Mesothelial cell of epicardium (in vitro differentiated cells): ENCODE measurements around the gene TM4SF20. TPM values are rescaled to one million over a fixed set of nuclear protein-coding genes. Genes with fewer than 3 reads are reported as not detected.

Experiments used
- DNase-seq, 2 experiments: peaks; one replicate each; pipeline ENCODE4 v3.0.0; 2021; ENCODE audit warnings: low spot score in 2 of 2; ENCODE audit not compliant: unreplicated experiment in 2 of 2
- H3K27ac Mint-ChIP-seq: 2 replicates; pipeline ENCODE4 v1.8.0; 2021; ENCODE audit warnings: mixed read lengths
- H3K27me3 Mint-ChIP-seq: 2 replicates; pipeline ENCODE4 v1.8.0; 2021; ENCODE audit warnings: low read depth, mixed read lengths
- H3K36me3 Mint-ChIP-seq: 2 replicates; pipeline ENCODE4 v1.8.0; 2021; ENCODE audit warnings: mixed read lengths
- H3K4me1 Mint-ChIP-seq: 2 replicates; pipeline ENCODE4 v1.8.0; 2021; ENCODE audit warnings: mixed read lengths
- H3K4me3 Mint-ChIP-seq: 2 replicates; pipeline ENCODE4 v1.8.0; 2021; ENCODE audit warnings: mild to moderate bottlenecking, moderate library complexity, mixed read lengths
- H3K9me3 Mint-ChIP-seq: 2 replicates; pipeline ENCODE4 v1.8.0; 2021; ENCODE audit warnings: mixed read lengths
- total RNA-seq: library from RNA; stranded (reverse); gene quantifications from 3 replicates; pipeline ENCODE4 v1.2.1, GENCODE V29; 2021
- TF ChIP-seq, protein P1 (sequence below): fragments of 200-600 bp; sonication (generic); IDR thresholded peaks from one replicate; pipeline ENCODE4 v1.5.0; 2021; ENCODE audit warnings: antibody characterized with exemption; ENCODE audit not compliant: unreplicated experiment

TM4SF20 gene
- total RNA-seq, 1 donor from 2014 or later: not detected

DNA sequence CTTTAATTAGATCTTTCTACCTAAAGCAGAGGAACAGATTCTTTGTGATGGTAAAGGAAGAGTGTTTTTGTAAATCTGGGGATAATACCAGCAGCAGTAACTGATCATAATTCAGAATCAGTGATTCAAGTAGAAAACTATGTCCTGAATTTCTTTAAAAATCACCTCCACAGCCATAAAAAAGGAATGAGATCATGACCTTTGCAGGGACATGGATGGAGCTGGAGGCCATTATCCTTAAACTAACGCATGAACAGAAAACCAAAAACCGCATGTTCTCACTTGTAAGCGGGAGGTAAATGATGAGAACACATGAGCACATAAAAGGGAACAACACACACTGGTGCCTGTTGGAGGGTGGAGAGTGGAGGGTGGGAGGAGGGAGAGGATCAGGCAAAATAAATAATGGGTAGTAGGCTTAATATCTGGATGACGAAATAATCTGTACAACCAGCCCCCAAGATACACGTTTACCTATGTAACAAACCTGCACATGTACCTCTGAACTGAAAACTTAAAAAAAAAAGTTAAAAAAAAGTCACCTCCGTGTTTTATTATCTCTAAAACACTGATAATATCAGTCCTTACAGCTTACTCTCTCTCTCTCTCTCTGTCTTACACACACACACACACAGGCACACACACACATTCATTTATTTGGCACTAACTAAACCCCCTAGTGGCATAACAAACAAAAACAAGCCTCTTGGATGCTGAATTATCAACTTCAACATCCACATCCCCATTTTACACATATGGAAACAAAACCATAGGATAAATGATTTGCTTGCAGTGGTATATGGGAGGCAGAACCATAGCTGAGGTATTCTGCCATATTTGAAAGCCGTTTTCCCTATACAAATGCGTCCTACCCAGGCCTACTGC, 1.4 kb downstream of the TM4SF20 start:
- no peak overlapping the region for H3K4me3 Mint-ChIP-seq
- H3K27ac Mint-ChIP-seq: no peak overlapping the region
- H3K4me1 Mint-ChIP-seq: peaks cover 13% of the 10 kb centered on the region
- peaks cover 7% of the 10 kb centered on the region for H3K27me3 Mint-ChIP-seq
- H3K36me3 Mint-ChIP-seq: no peaks in the 10 kb centered on the region
- DNase-seq: no peak
- TF ChIP-seq, protein P1, sequence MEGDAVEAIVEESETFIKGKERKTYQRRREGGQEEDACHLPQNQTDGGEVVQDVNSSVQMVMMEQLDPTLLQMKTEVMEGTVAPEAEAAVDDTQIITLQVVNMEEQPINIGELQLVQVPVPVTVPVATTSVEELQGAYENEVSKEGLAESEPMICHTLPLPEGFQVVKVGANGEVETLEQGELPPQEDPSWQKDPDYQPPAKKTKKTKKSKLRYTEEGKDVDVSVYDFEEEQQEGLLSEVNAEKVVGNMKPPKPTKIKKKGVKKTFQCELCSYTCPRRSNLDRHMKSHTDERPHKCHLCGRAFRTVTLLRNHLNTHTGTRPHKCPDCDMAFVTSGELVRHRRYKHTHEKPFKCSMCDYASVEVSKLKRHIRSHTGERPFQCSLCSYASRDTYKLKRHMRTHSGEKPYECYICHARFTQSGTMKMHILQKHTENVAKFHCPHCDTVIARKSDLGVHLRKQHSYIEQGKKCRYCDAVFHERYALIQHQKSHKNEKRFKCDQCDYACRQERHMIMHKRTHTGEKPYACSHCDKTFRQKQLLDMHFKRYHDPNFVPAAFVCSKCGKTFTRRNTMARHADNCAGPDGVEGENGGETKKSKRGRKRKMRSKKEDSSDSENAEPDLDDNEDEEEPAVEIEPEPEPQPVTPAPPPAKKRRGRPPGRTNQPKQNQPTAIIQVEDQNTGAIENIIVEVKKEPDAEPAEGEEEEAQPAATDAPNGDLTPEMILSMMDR: no peak
- H3K9me3 Mint-ChIP-seq: no peaks in the 10 kb centered on the region

- Mint-ChIP-seq H3K9me3 (no peaks in the 10 kb centered on the region), H3K36me3 (no peaks in the 10 kb centered on the region), H3K4me1 (peaks cover 13% of the 10 kb centered on the region), H3K27ac (no peak overlapping the region), H3K27me3 (peaks cover under 1% of the 10 kb centered on the region), H3K4me3 (no peak overlapping the region)
- TF ChIP-seq, protein P1: no peak
- DNase-seq: no peak
Measured at GRCh38 chr2:227376656-227377396, 2.3 kb downstream of the TM4SF20 start.

GRCh38 chr2:227374158-227374557, 4.9 kb downstream of the TM4SF20 start:
- Mint-ChIP-seq H3K36me3 (no peaks in the 10 kb centered on the region), H3K27me3 (no peaks in the 10 kb centered on the region), H3K27ac (no peak overlapping the region), H3K4me1 (peaks cover 13% of the 10 kb centered on the region), H3K9me3 (no peaks in the 10 kb centered on the region), H3K4me3 (no peak overlapping the region)
- DNase-seq: no peak
- TF ChIP-seq, protein P1: no peak

DNA sequence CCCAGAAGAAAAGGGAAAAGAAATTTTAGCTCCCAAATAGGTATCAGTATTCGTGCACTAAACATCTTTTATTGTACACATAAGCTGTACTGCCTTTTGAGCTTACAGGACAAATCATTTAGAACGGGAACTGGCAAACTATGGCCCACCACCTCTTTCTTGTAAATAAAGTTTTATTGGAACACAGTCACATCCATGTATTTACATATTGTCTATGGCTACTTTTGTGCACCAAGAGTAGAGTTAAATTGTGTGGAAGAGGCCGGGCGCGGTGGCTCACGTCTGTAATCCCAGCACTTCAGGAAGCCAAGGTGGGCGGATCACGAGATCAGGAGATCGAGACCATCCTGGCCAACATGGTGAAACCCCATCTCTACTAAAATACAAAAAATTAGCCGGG, 5.7 kb downstream of the TM4SF20 start:
- no peaks in the 10 kb centered on the region for H3K9me3 Mint-ChIP-seq
- H3K27ac Mint-ChIP-seq: no peak overlapping the region
- H3K4me3 Mint-ChIP-seq: no peak overlapping the region
- peaks cover 13% of the 10 kb centered on the region for H3K4me1 Mint-ChIP-seq
- H3K36me3 Mint-ChIP-seq: no peaks in the 10 kb centered on the region
- H3K27me3 Mint-ChIP-seq: no peaks in the 10 kb centered on the region
- DNase-seq: no peak
- TF ChIP-seq, protein P1: no peak

GRCh38 chr2:227370791-227371312, 8.3 kb downstream of the TM4SF20 start:
- H3K4me3 Mint-ChIP-seq: no peak overlapping the region
- H3K9me3 Mint-ChIP-seq: no peaks in the 10 kb centered on the region
- no peak for DNase-seq
- no peaks in the 10 kb centered on the region for H3K27me3 Mint-ChIP-seq
- H3K36me3 Mint-ChIP-seq: no peaks in the 10 kb centered on the region
- TF ChIP-seq, protein P1: no peak
- no peak overlapping the region for H3K27ac Mint-ChIP-seq
- H3K4me1 Mint-ChIP-seq: peaks cover 10% of the 10 kb centered on the region
